HEK293 (cell line): ENCODE measurements around the gene ZDHHC14.

ENCODE experiments used
- ZNF146 ChIP-seq: fragments of 450-650 bp; formaldehyde crosslinking; IDR thresholded peaks from 2 replicates; pipeline ENCODE4 v1.5.1; 2016; ENCODE audit warnings: missing biosample characterization, missing genetic modification characterization
- ZNF311 ChIP-seq: fragments of 450-650 bp; formaldehyde crosslinking; IDR thresholded peaks from 2 replicates; pipeline ENCODE4 v1.5.1; 2017; ENCODE audit warnings: missing biosample characterization, missing genetic modification characterization, borderline replicate concordance
- ZNF623 ChIP-seq: fragments of 450-650 bp; formaldehyde crosslinking; IDR thresholded peaks from 2 replicates; pipeline ENCODE4 v1.5.1; 2016; ENCODE audit warnings: missing biosample characterization, missing genetic modification characterization
- ZNF654 ChIP-seq: fragments of 450-650 bp; formaldehyde crosslinking; IDR thresholded peaks from 2 replicates; pipeline ENCODE4 v1.5.1; 2016; ENCODE audit warnings: low read depth, missing biosample characterization, missing genetic modification characterization
- TF ChIP-seq, protein P1 (sequence below): fragments of 450-650 bp; formaldehyde crosslinking; conservative IDR thresholded peaks from 2 replicates; pipeline ENCODE4 v1.5.1; 2016; ENCODE audit warnings: low read depth, missing biosample characterization, missing genetic modification characterization
- TF ChIP-seq, protein P2 (sequence below): fragments of 450-650 bp; formaldehyde crosslinking; IDR thresholded peaks from 2 replicates; pipeline ENCODE4 v1.5.1; 2016; ENCODE audit warnings: missing biosample characterization, missing genetic modification characterization
- TF ChIP-seq, protein P3 (sequence below): fragments of 450-650 bp; IDR thresholded peaks from 2 replicates; pipeline ENCODE4 v1.5.1; 2018; ENCODE audit warnings: missing biosample characterization, missing genetic modification characterization
- TF ChIP-seq, protein P4 (sequence below): fragments of 450-650 bp; formaldehyde crosslinking; IDR thresholded peaks from 2 replicates; pipeline ENCODE4 v1.5.1; 2016; ENCODE audit warnings: missing biosample characterization, missing genetic modification characterization, low read depth

DNA sequence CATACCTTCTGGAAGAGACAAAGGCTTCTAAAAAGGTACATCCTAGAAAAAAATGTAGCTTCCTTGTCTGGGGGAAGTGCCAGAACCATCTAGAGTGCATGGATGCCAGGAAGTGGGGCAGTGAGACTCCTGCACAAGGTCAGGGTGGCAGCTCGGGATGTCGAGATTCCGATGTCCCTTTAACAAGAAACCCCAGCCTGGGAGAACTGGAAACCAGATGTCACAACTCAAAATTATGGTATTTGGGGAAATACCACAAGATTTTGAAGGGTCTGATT, 168.4 kb downstream of the ZDHHC14 start:
- TF ChIP-seq, protein P1, sequence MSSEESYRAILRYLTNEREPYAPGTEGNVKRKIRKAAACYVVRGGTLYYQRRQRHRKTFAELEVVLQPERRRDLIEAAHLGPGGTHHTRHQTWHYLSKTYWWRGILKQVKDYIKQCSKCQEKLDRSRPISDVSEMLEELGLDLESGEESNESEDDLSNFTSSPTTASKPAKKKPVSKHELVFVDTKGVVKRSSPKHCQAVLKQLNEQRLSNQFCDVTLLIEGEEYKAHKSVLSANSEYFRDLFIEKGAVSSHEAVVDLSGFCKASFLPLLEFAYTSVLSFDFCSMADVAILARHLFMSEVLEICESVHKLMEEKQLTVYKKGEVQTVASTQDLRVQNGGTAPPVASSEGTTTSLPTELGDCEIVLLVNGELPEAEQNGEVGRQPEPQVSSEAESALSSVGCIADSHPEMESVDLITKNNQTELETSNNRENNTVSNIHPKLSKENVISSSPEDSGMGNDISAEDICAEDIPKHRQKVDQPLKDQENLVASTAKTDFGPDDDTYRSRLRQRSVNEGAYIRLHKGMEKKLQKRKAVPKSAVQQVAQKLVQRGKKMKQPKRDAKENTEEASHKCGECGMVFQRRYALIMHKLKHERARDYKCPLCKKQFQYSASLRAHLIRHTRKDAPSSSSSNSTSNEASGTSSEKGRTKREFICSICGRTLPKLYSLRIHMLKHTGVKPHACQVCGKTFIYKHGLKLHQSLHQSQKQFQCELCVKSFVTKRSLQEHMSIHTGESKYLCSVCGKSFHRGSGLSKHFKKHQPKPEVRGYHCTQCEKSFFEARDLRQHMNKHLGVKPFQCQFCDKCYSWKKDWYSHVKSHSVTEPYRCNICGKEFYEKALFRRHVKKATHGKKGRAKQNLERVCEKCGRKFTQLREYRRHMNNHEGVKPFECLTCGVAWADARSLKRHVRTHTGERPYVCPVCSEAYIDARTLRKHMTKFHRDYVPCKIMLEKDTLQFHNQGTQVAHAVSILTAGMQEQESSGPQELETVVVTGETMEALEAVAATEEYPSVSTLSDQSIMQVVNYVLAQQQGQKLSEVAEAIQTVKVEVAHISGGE (tag by site-specific recombination) = no peak
- TF ChIP-seq, protein P2, sequence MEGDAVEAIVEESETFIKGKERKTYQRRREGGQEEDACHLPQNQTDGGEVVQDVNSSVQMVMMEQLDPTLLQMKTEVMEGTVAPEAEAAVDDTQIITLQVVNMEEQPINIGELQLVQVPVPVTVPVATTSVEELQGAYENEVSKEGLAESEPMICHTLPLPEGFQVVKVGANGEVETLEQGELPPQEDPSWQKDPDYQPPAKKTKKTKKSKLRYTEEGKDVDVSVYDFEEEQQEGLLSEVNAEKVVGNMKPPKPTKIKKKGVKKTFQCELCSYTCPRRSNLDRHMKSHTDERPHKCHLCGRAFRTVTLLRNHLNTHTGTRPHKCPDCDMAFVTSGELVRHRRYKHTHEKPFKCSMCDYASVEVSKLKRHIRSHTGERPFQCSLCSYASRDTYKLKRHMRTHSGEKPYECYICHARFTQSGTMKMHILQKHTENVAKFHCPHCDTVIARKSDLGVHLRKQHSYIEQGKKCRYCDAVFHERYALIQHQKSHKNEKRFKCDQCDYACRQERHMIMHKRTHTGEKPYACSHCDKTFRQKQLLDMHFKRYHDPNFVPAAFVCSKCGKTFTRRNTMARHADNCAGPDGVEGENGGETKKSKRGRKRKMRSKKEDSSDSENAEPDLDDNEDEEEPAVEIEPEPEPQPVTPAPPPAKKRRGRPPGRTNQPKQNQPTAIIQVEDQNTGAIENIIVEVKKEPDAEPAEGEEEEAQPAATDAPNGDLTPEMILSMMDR (tag by site-specific recombination) = no peak
- TF ChIP-seq ZNF623 (tag by site-specific recombination) (no peak), ZNF146 (tag by site-specific recombination) (no peak), ZNF654 (tag by site-specific recombination) (no peak), ZNF311 (tag by site-specific recombination) (no peak)
- TF ChIP-seq, protein P3, sequence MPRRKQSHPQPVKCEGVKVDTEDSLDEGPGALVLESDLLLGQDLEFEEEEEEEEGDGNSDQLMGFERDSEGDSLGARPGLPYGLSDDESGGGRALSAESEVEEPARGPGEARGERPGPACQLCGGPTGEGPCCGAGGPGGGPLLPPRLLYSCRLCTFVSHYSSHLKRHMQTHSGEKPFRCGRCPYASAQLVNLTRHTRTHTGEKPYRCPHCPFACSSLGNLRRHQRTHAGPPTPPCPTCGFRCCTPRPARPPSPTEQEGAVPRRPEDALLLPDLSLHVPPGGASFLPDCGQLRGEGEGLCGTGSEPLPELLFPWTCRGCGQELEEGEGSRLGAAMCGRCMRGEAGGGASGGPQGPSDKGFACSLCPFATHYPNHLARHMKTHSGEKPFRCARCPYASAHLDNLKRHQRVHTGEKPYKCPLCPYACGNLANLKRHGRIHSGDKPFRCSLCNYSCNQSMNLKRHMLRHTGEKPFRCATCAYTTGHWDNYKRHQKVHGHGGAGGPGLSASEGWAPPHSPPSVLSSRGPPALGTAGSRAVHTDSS (tag by site-specific recombination) = no peak
- TF ChIP-seq, protein P4, sequence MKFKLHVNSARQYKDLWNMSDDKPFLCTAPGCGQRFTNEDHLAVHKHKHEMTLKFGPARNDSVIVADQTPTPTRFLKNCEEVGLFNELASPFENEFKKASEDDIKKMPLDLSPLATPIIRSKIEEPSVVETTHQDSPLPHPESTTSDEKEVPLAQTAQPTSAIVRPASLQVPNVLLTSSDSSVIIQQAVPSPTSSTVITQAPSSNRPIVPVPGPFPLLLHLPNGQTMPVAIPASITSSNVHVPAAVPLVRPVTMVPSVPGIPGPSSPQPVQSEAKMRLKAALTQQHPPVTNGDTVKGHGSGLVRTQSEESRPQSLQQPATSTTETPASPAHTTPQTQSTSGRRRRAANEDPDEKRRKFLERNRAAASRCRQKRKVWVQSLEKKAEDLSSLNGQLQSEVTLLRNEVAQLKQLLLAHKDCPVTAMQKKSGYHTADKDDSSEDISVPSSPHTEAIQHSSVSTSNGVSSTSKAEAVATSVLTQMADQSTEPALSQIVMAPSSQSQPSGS (tag by site-specific recombination) = no peak
